NCI-H748 treated with DMSO at 0.1 percent for 48 hours (cell line): ENCODE measurements around the gene LRRFIP1.
"Not testable (repeated sequence)": the region's sequence is repeated elsewhere in the genome, so short reads cannot be mapped to it uniquely, and the experiment has no call there.

ENCODE experiments used
- DNase-seq: peaks from one replicate; lab custom pipeline; 2025; lab: John Stamatoyannopoulos, UW

The LRRFIP1 gene

GRCh38 chr2:237746302-237747080 lies 119.1 kb downstream of the LRRFIP1 start:
- no peak for DNase-seq

DNA sequence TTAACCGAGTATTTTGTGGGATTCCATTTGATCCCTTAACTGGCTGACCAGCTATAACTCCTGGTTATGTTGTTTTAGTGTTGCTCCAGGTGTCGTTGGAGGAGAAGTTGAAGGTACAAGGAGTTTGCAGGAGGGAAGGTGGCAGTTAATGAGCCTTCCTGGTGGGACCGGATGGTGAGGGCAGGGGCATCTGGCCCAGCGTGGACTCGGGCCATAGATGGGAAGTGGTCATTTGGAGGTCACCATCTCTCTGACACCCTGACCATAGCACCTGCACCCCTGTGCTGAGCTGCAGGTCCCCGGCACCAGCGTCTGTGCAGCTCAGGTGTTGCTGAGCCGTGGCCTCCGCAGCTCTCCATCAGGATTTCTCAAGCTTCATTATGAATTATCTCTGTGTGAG lies 119.8 kb downstream of the LRRFIP1 start:
- no peak for DNase-seq

GRCh38 chr2:237749002-237749401 lies 121.6 kb downstream of the LRRFIP1 start:
- DNase-seq = no peak

GRCh38 chr2:237749961-237750360 lies 122.6 kb downstream of the LRRFIP1 start:
- no peak for DNase-seq

DNA sequence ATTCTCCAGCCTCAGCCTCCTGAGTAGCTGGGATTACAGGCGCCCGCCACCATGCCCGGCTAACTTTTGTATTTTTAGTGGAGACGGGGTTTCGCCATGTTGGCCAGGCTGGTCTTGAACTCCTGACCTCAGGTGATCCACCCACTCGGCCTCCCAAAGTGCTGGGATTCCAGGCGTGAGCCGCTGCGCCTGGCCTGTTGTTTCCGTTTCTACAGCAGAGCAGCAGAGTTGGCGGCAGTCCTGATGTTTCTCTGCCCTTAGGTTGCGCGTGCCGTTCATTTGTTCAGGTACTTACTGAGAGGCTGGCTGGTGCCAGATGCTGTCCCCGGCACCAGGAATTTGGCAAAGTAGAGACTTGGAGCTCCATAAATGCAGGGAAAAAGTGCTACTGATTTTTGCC lies 123.1 kb downstream of the LRRFIP1 start:
- DNase-seq = not testable (repeated sequence)

DNA sequence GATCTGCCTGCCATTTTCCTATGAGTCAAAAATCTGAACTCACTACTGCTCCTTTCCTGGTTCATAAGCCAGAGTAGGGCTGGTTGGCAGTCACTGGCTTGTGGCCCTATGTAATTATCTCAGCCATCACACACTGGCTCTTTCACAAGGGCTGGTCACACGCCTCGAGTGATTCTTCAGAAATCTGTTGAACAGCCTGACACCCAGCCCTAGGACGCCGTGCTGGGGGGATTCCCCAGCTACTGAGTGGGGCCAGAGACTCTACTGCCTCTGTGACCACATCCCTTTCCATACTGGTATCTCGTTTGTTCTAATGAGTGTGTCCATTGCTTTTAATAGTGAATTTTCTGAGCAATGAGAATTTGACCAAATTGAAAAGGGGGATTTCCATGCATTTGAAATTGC lies 125.4 kb downstream of the LRRFIP1 start:
- DNase-seq = no peak

DNA sequence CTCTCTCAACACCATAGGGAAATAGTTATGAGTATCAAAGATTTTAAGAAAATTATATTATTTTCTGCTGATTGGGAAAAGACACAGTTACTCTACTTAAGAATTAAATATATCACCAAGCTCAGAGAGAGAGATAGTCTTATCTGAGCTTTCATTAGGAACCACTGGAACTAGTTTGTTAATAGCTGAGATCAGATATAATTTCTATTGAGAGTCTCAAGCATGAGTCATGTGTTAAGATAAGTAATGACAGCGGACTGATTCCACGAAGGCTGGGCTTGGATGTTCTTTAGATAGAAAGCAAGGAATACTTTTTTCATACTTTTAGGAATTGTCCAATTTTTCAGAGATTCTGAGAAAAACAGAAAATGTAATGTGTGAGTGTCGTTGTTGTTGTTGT lies 126.8 kb downstream of the LRRFIP1 start:
- DNase-seq = no peak

DNA sequence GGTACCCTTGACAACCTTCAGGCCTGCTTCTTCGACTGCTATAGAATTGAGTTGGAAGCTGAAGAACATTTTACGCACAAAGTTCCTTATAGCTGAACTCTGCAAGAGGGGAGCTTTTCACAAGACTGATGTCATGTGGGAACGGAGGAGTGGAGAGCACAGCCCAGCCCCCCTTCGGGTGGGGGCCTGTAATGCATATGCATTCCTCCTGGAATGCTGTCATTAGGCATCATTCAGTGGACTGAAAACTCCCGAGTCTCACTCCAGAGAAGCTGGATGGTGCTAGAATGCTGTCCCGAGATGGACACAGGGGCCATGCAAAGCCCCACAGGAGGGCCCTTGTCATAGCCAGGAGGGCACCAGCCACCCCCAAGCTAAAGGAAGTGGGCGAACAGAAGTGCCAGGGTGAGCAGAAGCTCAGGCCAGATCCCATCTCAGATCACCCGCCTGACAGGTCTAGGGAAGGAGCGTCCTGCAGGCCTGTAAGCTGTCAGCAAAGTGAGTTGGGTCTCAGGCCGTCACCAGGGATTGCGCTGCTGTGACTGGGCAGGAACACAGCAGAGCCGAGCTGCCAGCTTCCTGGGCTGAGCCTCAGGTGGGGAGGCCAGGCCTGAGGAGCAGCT lies 127.3 kb downstream of the LRRFIP1 start:
- DNase-seq = no peak

DNA sequence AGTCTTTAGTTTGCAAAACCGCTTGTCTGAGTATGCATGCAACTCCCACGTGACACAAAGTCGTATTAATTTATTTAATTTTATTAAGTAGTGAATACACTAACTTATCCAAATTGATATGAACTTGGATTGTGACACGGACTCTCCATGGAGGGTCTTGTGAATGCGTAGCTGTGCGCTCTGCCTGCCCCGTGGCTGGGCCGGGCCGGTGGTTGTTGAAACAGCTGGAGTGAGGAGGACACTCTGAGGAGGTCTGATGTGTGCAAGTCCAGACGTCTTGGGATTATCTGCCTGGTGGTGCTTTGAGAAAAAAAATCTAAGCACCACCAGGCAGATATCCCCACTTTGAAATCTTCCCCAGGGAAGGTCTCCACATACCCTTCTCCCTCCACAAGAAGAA lies 130.2 kb downstream of the LRRFIP1 start:
- DNase-seq = no peak

DNA sequence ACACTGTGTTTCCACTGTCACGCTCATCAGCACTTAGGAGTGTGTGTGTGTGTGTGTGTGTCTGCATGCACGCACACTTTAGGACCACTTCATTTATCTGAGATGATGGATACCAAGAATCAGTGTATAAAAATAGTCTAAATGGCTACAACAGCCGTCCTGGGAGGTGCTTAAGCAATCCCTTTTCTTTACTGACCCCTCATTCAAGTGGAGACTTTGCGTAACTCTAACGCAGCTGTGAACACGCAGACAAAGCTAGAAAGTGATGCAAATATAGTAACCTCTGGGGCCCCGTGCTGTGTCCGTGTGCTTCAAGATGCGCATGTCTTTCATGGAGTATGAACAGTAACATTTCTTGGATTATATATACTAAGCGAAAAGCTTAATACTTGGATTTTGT lies 130.8 kb downstream of the LRRFIP1 start:
- DNase-seq = no peak

DNA sequence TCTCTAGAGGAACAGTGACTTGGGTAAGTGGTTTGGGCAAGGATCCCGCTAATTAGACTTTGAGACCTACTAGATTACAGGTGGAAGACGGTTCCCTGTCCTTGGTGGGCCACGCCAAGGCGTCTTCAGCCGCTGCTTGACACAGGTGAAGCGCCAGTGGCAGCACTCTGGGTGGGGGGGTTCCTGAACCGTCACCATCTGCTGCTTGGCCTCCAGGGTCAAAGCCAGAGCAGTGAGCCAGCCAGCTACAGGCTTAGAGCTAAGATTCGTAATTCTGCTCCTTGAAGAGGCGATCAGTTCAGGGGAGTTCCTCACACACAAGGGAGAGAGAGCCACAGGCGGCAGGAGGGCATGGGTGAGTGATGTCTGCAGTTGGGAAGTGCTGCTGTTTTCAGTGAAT lies 131.8 kb downstream of the LRRFIP1 start:
- no peak for DNase-seq

DNA sequence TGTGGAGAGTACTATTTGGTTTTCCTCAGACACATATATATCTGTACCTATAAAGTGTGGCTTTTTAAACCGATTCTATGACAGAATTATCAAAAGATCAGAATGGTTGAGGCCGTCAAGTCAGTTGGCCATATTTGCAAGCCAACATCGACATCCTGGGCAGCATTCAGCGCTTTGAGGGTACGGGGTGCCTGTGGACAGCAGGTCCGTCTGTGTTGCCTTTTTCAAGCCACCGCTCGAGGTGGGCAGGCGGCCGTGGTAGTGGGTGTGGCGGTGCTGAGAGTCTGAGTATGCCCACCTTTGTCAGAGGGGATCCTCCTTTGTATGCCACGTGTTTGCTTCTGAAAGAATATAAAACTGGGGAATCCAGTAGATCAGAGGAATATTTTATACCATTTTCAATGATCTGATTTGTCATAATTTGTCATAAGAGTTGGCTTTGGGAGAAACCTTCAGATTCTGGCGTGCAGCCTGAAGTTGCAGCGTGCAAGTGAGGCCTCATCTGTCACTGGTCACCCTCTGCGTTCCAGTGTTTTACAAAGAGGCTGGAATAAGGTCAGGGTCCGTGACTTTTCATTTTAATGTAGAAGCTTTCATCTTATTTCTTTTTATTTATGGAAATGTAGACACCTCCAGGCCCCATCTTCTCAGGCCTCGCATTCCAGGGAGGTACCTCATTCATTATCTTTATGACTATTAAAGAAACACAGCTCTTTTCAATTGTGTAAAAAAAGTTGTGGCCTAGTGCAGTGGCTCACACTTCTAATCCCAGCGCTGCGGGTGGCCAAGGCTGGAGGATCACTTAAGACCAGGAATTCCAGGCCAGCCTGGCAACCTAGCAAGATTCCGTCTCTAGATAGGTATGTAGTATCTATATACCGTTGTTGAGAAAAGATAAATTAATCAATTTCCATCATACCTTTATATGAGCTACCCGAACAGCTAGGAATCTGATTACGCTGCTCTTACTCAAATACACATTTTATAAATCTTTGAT lies 133.4 kb downstream of the LRRFIP1 start:
- no peak for DNase-seq

- DNase-seq = not testable (repeated sequence)
Observed at GRCh38 chr2:237762291-237763182, 135.2 kb downstream of the LRRFIP1 start.

DNA sequence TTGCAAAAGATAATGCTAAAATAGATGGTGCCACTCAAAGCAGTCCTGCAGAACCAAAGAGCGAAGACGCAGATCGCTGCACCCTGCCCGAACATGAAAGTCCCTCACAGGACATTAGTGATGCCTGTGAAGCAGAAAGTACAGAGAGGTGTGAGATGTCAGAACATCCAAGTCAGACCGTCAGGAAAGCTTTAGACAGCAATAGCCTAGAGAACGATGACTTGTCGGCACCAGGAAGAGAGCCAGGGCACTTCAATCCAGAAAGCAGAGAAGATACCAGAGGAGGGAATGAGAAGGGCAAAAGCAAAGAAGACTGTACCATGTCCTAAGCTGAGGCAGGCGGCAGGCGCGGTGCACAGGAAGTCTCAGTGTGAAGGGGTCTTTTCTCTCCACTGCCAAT lies 136.4 kb downstream of the LRRFIP1 start:
- DNase-seq = no peak

DNA sequence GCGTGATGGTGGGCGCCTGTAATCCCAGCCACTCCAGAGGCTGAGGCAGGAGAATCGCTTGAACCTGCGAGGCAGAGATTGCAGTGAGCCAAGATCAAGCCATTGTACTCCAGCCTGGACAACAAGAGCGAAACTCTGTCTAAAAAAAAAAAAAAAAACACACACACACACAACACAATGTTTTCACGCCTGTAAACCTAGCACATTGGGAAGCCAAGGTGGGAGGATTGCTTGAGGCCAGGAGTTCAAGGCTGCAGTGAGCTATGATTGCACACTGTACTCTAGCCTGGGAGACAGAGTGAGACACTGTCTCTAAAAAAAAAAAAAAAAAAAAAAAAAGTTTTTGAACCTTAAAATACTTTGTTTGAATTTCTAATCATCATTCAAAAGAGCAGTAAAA lies 137.7 kb downstream of the LRRFIP1 start:
- DNase-seq = not testable (repeated sequence)

- DNase-seq = no peak
Observed at GRCh38 chr2:237765875-237766274, 138.5 kb downstream of the LRRFIP1 start.

DNA sequence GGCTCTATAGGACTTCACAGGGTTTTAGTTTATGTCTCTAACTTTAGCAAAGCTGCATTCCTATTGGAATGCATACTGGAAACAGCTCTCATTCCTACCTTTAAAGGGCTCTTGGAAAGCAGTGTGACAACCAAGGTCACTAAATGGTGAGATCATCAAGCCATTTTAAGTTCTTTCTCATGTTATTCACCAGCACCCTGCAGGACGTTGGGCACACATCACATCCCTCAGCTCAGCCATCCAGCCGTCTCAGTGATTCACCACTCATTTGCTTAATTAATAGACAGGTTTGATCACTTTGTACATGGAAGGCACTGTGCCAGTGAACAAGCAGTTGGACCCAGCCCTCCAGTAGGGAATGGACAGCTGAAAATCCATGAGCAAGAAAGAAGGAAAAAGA lies 139.0 kb downstream of the LRRFIP1 start:
- no peak for DNase-seq

DNA sequence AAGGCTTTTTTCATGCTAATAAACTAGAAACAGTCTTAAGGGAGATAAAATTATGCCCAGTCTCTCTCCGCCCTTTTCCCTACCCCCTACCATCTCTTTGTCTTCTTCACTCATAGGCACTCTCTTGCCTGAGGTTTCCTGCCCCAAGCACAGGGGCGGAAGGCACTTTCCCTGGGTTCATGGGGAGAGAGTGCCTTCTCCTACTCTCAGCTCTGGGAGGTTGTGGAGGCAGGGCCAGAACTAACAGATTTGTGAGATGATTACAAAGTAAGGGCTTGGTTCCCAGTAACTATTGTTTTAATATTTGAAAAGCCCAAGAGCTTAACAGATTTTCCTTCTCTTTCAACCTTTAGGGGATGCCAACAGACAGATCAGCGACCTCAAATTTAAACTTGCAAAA lies 145.1 kb downstream of the LRRFIP1 start:
- no peak for DNase-seq

GRCh38 chr2:237773826-237774225 lies 146.4 kb downstream of the LRRFIP1 start:
- DNase-seq = no peak

GRCh38 chr2:237774811-237775553 lies 147.6 kb downstream of the LRRFIP1 start:
- peak; percentile 44 for DNase-seq

DNA sequence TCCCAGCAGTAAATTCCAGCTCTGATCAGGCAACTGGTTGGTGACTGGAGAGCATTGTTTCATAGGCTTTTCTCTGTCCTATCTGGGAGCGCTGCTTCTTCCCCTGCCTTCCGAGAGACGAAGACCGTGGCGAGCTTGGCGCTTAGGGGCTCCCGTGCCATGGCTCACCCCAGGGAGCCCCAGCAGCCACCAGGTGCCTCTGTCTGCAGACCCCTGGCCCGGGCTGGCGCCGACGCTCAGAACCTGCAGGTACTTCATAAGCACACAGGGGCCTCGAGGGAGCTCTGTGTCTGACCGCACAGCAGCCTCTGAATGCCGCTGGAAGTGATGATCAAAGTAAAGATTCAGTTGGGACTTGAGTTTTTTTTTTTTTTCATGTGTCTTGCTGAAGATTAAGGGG lies 152.1 kb downstream of the LRRFIP1 start:
- no peak for DNase-seq
